ENCODE results near the gene RECQL5.
"Not testable (repeated sequence)": the region's sequence is repeated elsewhere in the genome, so short reads cannot be mapped to it uniquely, and the experiment has no call there.

RECQL5 gene

DNA sequence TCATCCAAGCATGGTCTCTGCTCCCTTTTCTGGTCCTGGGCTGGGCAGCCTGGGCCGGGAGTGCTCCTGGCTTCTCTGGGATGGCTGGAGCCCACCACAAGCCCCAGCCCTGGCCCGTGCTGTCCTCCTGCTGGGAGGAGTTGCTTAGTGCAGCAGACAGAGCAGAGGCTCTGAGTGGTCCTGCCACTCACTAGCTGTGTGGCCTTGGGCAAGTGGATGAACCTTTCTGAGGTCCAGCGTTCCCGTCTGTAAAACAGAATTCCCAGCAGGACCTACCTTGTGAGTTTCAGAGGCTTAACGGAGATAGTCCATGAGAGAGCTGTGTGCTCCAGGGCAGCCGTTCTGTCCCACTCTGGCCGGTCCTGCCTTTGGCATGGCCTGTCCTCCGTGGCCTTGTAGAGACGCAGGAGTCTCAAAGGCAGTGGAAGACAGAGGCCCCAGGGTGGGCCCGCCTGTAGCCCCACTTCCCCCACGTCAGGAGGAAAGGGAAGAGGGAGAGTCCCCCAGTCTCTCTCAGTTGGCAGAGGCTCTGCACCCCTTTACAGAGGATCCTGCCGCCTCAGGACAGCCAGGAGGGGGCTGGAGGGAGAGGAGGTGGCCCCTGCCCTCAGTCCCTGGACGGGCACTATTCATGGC is 71.6 kb downstream of the RECQL5 start:
- no peak overlapping the region for H3K4me3 ChIP-seq (ENCODE audit: low read length)
- no peak for DNase-seq (ENCODE audit: low read depth)
- TF ChIP-seq, protein P1, sequence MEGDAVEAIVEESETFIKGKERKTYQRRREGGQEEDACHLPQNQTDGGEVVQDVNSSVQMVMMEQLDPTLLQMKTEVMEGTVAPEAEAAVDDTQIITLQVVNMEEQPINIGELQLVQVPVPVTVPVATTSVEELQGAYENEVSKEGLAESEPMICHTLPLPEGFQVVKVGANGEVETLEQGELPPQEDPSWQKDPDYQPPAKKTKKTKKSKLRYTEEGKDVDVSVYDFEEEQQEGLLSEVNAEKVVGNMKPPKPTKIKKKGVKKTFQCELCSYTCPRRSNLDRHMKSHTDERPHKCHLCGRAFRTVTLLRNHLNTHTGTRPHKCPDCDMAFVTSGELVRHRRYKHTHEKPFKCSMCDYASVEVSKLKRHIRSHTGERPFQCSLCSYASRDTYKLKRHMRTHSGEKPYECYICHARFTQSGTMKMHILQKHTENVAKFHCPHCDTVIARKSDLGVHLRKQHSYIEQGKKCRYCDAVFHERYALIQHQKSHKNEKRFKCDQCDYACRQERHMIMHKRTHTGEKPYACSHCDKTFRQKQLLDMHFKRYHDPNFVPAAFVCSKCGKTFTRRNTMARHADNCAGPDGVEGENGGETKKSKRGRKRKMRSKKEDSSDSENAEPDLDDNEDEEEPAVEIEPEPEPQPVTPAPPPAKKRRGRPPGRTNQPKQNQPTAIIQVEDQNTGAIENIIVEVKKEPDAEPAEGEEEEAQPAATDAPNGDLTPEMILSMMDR (IDR thresholded peaks at IDR 0.05; ENCODE audit: insufficient read depth, low read depth, low read length, missing control alignments), result no peak

DNA sequence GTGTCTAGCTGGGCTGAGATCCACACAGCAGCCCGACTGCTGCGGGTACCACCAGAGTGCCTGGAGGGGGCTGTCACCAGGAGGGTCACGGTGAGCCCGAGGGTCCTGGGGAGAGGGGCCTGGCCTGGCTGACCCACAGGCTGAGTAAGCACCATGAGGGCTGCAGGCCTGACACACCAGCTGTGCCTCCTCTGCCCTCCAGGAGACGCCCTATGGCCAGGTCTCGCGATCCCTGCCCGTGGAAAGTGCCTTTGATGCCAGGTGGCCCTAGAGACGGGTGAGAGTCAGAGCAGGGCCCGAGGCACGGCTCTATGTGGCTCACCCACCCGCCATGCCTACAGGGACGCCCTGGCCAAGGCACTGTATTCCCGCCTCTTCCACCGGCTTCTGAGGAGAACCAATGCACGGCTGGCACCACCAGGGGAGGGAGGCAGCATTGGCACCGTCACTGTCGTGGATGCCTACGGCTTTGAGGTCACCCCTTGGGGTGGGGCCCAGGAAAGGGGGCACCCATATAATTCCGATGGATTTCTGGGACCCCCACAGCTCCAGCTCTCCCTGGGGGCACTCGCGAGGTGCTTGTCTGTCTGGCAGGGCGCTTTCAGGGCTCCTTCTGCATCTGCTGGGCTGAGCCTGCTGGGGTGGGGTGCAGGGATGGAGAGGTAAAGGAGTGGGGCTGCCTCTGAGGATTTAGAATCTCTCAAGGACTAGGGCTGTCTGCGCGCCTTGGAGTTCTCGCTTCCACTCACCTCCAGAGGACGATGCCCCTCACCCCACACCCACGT is 72.3 kb downstream of the RECQL5 start:
- H3K4me3 ChIP-seq (ENCODE audit: low read length), result no peak overlapping the region
- DNase-seq (ENCODE audit: low read depth), result no peak
- TF ChIP-seq, protein P1 (IDR thresholded peaks at IDR 0.05; ENCODE audit: insufficient read depth, low read depth, low read length, missing control alignments), result no peak

DNA sequence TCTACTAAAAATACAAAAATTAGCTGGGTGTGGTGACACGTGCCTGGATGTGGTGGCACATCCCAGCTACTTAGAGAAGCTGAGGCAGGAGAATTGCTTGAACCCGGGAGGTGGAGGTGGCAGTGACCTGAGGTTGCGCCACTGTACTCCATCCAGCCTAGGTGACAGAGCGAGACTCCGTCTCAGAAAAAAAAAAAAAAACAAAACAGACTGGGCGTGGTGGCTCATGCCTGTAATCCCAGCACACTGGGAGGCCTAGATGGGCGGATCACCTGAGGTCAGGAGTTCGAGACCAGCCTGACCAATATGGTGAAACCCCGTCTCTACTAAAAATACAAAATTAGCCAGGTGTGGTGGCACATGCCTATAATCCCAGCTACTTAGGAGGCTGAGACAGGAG is 73.5 kb downstream of the RECQL5 start:
- DNase-seq (ENCODE audit: low read depth), result not testable (repeated sequence)

DNA sequence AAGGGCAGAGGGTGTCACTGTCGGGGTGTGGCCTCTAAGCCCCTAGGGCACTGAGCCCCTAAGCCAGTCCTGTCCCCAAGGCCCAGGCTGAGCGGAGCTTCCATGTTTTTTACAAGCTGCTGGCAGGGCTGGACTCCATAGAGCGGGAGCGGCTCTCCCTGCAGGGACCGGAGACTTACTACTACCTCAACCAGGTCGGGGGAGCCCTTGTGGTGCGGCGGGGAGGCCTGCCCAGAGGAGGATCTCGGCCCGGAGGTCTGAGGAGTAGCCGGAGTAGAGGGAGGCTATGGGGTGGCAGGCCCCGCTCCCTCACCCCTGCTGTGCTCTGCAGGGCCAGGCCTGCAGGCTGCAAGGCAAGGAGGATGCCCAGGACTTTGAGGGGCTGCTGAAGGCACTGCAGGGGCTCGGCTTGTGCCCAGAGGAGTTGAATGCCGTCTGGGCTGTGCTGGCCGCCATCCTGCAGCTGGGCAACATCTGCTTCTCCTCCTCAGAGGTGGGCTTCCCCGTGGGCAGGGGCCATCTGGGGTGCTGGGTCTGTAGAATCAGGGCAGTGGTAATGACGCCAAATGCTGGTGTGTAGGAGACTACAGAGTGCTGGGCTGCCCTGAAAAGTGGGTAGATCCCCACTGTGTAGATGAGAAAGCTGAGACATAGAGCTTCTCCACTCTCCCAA is 74.5 kb downstream of the RECQL5 start:
- TF ChIP-seq, protein P1 (IDR thresholded peaks at IDR 0.05; ENCODE audit: insufficient read depth, low read depth, low read length, missing control alignments), result no peak
- DNase-seq (ENCODE audit: low read depth), result no peak
- no peak overlapping the region for H3K4me3 ChIP-seq (ENCODE audit: low read length)

More for the DNA sequence above, 73.5 kb downstream of the RECQL5 start:
- H3K4me3 ChIP-seq (ENCODE audit: low read length), result not testable (repeated sequence)

DNA sequence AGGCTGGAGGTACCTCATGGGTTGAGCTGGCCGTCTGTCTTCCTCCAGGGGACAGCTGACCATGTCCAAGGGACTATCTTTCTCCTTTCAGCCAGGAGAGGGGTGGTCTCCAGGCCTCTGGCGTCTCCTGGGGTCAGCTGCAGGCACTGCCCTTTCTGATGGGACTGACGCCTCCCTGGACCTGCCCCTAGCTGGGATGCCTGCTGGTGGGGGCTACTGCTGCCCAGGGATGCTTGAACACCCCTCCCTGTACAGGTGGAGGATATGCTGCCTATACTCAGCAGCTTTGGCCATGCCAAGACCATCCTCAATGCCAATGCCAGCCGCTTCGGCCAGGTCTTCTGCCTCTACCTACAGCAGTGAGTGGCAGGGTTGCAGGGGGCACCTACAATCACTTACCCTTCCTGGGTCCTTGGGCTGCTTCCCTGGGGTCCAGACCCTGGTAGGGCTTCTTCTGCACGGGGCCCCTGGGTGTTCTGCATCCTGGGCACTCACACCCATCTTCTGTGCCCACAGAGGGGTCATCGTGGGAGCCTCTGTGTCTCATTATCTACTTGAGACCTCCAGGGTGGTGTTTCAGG is 75.1 kb downstream of the RECQL5 start:
- TF ChIP-seq, protein P1 (IDR thresholded peaks at IDR 0.05; ENCODE audit: insufficient read depth, low read depth, low read length, missing control alignments), result no peak
- DNase-seq (ENCODE audit: low read depth), result no peak
- H3K4me3 ChIP-seq (ENCODE audit: low read length), result no peak overlapping the region

DNA sequence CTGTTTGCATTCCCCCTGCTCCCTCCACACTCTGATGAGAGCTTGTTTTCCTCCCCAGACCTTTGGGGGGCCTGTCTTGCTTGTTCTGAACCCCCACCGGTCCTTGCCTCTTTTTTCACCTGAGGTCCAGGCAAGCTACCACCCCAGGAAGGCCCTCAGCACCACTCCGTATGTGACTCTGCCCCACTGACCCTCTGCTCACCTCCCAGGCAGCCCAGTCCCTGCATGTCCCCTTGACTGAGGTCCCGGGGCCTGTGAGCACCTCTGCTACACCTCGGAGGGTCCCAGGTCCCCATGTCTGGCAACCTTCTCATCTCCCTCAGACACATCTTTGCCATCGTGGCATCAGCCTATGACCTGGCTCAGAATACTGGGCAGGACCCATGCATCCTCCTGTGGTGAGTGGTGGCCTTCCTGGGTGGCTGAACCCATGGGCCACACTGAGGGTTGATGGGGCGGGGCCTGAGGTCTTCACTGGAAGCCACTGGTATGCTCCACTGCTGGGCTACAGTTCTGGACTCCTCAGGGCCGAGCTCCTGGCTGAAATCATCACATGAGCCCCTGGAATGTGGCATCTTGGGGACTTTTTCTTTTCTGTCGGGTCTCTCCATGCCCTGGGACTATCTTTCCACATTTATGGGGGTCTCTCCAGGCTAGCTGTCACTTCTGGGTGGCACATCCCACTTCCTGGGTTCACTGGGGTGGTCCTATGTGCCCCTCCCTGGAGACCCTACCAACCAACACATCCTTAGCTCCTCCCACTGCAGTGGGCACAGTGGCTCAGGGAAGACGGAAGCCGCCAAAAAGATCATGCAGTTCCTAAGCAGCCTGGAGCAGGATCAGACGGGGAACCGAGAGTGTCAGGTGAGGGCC is 75.9 kb downstream of the RECQL5 start:
- DNase-seq (ENCODE audit: low read depth), result no peak
- no peak overlapping the region for H3K4me3 ChIP-seq (ENCODE audit: low read length)
- TF ChIP-seq, protein P1 (IDR thresholded peaks at IDR 0.05; ENCODE audit: insufficient read depth, low read depth, low read length, missing control alignments), result no peak

All from epithelial cell of esophagus (primary cell).